ENCODE measurements around the gene ZNF398.

GRCh38 chr7:149217570-149217969 lies 70.3 kb downstream of the ZNF398 start:
- no peak for TF ChIP-seq POLR2AphosphoS5 (IDR thresholded peaks at IDR 0.05)
- TF ChIP-seq CTCF (IDR thresholded peaks at IDR 0.05), result no peak
- TF ChIP-seq POLR2A (IDR thresholded peaks at IDR 0.05), result no peak

Measured in sigmoid colon (tissue), 4 donors.